Urothelium cell line (cell line): ENCODE results near the gene SOCS7.

Experiments
- DNase-seq: peaks from one replicate; pipeline ENCODE4 v3.0.0; 2011; ENCODE audit warnings: low spot score, mixed read lengths
- FAIRE-seq: peaks from 2 replicates; lab custom pipeline; 2011; peaks lifted over from hg19 to GRCh38; lab: Jason Lieb, UNC

Gene SOCS7

GRCh38 chr17:38358586-38359513 lies 7.2 kb downstream of the SOCS7 start:
- no peak for FAIRE-seq
- no peak for DNase-seq

GRCh38 chr17:38361694-38362465 lies 10.2 kb downstream of the SOCS7 start:
- DNase-seq: no peak
- no peak for FAIRE-seq

GRCh38 chr17:38363016-38363415 lies 11.4 kb downstream of the SOCS7 start:
- DNase-seq (no peak), FAIRE-seq (no peak)

GRCh38 chr17:38364741-38365140 lies 13.1 kb downstream of the SOCS7 start:
- no peak for FAIRE-seq
- DNase-seq: no peak

GRCh38 chr17:38369124-38369886 lies 17.7 kb downstream of the SOCS7 start:
- DNase-seq (no peak), FAIRE-seq (no peak)

GRCh38 chr17:38379448-38379847 lies 27.8 kb downstream of the SOCS7 start:
- FAIRE-seq: no peak
- no peak for DNase-seq

GRCh38 chr17:38395090-38395489 lies 43.4 kb downstream of the SOCS7 start:
- DNase-seq (no peak), FAIRE-seq (no peak)

GRCh38 chr17:38397227-38397626 lies 45.6 kb downstream of the SOCS7 start:
- no peak for DNase-seq
- no peak for FAIRE-seq

- no peak for DNase-seq
- no peak for FAIRE-seq
Measured at GRCh38 chr17:38400286-38400685, 48.6 kb downstream of the SOCS7 start.

- DNase-seq: no peak
- no peak for FAIRE-seq
Measured at GRCh38 chr17:38401459-38401858, 49.8 kb downstream of the SOCS7 start.

GRCh38 chr17:38402897-38403296 lies 51.3 kb downstream of the SOCS7 start:
- DNase-seq (no peak), FAIRE-seq (no peak)

- DNase-seq: no peak
- no peak for FAIRE-seq
Measured at GRCh38 chr17:38403491-38403890, 51.8 kb downstream of the SOCS7 start.

- DNase-seq: no peak
- FAIRE-seq: no peak
Measured at GRCh38 chr17:38404174-38404943, 52.7 kb downstream of the SOCS7 start.

GRCh38 chr17:38405654-38406053 lies 54.0 kb downstream of the SOCS7 start:
- FAIRE-seq: no peak
- no peak for DNase-seq

- FAIRE-seq (no peak), DNase-seq (no peak)
Measured at GRCh38 chr17:38410201-38410600, 58.6 kb downstream of the SOCS7 start.

- FAIRE-seq (no peak), DNase-seq (peak; percentile 84)
Measured at GRCh38 chr17:38415250-38416194, 63.9 kb downstream of the SOCS7 start.

GRCh38 chr17:38416840-38417209 lies 65.2 kb downstream of the SOCS7 start:
- DNase-seq: no peak
- no peak for FAIRE-seq

- FAIRE-seq (no peak), DNase-seq (no peak)
Measured at GRCh38 chr17:38417210-38417951, 65.7 kb downstream of the SOCS7 start.
